Cerebellar nuclear complex (tissue), 1 donor: ENCODE results near the gene IKZF3.
"Not testable (repeated sequence)": the region's sequence is repeated elsewhere in the genome, so short reads cannot be mapped to it uniquely, and the experiment has no call there.

Experiments
- DNase-seq, 2 experiments: peaks; one replicate each; lab custom pipeline; 2025; lab: John Stamatoyannopoulos, UW

IKZF3 gene

DNA sequence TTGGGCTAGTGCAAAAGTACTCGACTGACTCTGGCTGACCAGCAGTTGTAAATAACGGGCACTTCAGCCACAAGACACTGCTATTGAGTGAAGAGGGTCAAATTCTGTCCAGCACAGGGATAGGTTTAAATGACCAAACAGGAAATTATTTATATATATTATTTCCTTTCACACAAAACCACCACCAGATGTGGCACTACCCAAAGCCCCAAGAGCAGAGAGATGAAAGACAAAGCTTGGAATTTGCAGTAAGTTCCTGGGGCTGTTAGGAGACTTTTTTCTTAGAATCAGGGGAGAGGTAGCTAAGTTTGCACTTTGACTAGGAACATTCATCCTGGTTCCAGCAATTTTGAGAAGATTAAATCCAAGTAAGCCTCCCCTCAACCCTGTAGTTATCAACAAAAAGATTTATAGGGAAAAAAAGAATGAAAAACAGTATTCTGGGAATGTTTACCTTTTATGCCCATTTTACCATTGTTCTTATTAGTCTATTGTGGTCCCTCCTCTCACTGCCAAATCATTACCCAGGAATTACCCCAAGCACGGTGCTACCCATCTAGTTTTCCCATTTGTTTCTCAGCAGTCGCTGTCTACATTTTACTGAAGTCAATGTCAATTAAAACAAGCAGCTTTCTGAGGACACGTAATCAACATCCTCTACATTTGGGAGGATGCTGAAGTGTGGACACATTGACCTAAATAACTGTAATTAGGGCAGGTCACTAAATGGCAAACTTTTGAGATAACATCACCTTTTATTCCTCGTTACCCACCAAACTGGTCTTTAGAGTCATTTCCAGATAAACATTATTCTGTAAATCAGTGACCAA is 82.9 kb downstream of the IKZF3 start:
- DNase-seq, result no peak

DNA sequence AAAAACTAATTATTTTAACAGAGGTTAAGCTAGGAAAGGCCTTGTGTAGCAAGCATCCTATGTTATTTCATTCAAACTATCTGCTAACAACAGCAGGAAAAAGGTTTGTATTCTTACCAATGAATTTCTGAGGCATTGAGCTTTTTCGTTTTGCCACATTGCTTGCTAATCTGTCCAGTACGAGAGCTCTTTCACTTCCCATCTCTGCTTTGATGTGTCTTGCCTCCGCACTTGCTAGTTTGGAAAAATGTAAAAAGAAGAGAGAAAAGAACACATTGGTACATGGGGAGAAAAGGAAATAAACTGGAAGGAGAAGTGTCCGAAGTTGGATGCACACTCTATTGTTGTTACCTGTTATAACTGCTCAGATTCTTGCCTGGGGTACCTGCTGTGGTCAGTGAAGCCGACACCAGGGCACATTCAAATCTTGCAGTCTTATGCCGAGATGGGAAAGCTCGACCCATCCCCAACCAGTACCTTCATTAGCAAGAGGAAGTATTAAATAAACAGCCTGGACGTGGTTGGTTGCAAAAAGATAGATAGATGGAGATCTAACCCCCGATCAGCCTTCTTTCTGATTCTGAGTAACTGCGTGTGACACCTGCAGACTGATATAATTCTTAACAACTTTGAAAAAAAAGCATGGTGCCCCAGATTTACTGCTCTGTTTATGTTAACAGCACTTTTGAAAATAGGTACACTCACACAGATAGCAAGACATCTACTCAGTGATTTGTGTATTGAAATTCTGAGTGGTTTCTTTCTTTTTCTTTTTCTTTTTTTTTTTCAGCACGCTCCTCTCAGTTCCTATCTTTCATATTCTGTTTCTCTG is 86.4 kb downstream of the IKZF3 start:
- no peak for DNase-seq

DNA sequence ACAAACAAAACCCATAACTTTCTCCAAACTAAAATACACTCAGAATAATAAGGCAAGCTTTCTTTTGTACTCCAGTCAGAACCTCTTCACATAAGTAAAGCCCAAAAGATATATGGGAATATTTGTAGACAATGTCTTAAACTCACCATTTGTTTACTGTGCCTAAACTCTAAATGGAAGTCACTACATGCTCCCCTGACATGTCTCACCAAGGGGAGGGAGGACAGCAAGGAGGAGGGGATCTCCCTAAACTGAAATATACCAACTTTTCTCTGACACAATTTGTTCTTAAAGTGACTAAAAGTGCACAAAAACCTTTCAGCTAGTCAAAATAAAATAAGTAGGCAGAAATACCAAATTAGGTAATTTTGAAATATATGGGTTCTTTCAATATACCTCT is 87.9 kb downstream of the IKZF3 start:
- DNase-seq, result no peak

DNA sequence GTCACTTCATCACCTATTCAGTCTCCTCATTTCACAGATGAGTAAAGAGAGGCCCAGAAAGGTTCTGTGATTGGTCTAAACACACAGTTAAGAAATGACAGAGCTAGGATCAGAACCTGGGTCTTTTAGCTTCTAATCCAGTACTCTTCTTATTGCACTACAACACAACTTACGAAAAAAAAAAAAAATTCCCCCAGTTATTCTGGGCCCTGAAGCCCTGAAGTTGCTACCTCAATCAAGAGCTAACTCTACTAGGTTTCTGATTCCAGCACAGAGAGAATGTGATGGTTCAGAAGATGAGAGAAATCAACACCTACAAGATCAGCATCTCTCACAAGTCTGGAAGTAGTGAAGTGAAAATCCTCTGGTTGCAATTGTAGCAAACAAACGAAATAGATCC is 89.1 kb downstream of the IKZF3 start:
- DNase-seq, result no peak

DNA sequence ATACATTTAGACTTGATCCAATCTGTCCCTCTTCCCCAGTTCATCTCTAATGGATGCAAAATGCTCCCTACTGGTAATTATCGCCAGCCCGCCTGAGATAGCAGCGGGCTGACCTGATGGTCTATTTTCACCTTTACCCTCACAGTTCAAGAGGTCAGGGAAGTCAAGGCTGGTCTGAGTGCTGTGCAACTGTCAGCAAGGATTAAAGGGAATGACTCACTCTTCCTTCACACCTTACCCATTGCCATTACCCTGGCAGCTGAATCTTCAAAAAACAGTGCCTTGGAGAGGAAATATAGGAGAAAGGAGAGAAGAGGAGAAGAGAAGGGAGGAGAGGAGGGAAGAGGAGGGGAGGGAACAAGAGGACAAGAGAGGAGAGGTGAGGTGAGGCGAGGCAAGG is 90.1 kb downstream of the IKZF3 start:
- no peak for DNase-seq

DNA sequence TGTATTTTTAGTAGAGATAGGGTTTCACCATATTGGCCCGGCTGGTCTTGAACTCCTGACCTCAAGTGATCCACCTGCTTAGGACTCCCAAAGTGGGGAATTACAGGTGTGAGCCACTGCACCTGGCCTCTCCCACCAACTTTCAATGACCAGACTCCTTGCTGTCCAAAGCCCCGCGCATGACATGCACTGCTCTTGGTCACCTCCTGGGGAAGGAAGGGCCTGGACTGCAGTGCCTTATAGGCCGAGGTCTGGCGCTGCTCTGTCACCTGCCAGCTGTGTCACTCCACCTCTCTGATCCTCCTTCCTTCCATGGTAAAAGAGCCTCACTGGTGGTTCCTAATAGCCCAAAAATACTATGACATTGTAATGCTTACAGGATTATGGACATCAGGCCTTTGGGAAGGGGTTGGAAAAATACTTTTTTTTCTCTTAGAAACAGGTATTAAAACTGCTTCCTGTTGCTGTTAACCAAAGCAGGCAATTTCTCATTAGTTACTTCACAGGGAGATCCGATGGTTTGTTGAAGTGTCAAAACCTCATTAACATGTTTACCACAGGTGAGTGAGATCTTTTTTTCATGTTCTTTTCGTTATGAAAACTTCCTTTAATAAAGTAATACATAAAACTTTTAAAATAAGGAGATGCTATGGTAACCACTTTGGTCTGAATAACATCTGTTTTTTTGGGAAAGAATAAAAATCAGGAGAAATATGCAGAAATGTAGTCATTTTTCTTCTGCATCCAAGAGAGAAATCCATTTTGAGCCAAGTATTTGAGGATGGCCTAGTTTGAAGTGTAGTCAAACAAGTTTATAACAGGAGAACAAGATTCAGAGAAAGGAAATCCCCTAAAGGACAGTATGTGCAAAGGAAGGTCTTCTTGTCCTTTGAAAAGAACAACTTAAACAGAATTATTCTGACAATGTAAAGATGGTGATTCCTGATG is 90.9 kb downstream of the IKZF3 start:
- no peak for DNase-seq

DNA sequence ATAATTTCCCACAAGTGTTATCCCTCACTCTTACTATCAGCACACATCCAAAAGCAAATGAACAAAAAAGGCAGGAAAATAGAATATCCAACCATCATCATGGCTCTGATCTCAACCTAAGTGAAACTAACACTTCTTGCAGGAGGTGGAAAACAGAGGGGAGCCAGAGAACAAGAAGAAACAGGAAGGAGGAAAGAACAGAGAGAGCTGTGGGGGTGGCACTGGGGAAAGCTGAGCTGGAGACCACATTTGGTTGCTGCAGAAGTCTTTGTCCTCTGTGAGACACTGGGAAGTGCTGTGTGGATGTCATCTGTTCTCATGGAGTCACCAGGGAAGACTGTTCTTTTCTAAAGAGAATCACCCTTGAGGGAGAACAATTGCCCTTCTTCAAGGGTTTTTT is 91.7 kb downstream of the IKZF3 start:
- DNase-seq, result no peak

DNA sequence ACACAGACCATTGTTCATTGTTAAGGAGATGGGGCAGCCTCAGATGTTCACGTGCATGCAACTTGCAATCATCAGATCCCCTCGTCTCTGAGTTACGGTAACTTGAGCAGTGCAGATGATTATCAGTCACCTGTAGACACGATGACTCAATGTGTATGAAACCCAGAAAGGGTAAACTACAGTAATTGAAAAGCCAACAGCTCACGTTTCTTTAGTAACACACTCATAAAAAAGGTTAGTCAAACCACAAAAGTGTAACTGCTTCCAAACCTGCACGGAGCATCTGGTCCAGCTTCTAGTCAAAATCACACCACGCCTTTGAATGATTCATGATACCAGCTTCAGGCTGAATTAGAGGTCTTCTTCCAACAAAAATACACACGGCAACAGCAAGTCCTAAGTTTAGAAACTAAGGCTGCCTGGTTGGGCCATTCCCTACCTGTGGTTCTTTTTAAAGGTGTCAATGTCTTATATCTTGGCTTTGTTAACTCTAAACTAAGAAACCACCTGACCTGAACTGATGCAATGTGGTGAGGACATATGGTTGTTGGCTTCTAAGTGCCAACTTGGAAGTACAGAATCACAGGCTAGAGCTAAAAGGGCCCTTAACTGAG is 94.0 kb downstream of the IKZF3 start:
- DNase-seq, result no peak

DNA sequence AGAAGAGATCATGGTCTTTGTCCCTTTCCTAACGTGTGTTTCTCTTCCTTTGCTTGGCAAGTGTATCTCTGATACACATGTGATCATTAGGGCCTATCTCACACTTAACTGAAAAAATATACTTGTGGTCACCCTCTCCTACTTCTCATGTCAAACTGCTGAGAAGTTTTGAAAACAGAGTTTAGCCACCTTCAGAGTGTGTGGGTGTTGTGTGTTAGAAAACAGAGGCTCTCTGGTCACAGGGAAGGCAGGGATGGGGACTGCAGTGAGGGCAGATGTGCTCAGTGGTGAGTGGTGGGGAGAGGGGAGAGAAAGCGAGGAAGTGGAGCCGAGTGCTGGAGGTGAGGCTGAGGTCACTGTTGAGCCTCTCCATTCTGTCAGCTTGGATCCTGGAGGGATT is 97.0 kb downstream of the IKZF3 start:
- DNase-seq, result no peak

DNA sequence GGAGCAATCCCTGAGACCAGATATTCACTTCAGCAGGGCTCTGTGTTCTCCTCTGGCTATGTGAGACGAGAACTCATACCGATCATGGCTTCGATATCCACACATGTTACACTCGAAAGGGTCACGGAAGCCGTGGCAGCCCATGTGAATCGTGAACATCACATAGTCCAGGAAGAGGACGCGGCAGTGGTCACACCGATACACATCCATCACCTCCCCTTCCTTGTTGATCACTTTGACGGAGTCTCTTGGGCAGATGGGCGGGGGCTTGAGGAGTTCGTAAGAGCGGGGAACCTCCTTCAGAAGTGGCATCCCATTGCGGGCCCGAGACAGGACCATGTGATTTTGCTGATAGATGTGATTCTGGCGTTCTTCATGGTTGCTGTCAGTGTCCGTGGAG is 98.3 kb downstream of the IKZF3 start:
- DNase-seq, result no peak

DNA sequence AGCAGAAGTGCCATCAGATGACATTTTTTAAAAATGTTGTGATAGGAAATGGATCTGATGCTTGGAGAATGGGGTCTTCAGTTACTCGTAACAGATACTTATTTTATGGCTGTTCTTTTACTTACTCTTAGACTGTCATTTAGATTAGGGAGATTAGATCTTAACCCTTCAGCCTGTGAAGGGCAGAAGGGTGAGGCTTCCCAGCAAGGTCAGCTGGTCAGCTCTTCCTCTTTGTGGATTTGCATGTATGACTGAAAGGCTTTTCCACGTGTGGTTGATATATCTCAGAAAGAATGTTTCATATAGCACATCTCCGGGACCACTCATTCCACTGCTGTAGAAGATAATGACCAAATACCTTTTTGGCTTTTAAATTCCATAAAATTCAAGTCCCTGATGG is 98.9 kb downstream of the IKZF3 start:
- no peak for DNase-seq

DNA sequence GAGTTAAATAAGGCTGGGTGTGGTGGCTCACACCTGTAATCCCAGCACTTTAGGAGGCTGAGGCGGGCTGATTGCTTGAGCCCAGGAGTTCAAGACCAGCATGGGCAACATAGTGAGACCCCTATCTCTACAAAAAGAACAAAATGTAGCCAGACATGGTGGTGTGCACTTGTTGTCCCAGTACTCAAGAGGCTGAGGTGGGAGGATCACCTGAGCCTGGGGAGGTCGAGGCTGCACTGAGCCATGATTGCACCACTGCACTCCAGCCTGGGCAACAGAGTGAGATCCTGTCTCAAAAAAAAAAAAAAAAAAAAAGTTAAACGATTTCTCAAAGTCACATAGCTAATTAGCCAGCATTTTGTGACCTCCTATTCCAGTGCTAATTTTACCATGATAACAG is 99.9 kb downstream of the IKZF3 start:
- not testable (repeated sequence) for DNase-seq

DNA sequence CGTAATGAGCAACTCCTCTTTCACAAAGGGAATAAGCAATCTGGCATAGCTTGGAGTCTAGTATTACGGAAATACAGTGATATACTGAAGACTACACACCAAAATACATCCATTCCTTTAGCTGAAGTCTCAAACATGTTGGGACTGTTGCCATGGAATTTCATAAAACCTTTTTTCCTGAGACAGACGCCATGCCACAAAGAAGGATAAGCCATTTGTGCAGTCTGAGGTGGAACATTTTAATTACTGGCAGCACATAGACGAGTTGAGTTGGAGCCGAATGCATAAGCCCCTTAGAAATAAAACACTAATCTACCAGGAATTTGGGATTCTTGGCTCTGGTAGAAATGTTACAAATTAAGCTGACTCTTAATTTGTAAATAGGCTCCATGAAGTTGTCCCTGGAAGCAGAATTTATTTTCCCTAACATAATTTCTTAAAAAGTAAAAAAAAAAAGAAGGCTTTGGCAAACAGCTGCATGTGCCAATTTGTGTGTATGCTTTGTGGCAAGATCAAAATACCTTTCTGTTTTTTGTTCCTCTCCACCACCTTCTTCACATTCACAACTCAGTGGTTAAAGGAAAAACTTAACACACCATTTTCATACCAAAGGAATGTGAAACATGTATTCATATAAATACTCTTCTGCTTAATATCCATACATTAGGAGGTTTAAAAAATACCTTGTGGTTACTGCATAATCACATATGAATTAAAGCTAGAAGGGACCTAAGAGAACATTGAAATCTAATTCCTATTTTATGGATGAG is 100.9 kb downstream of the IKZF3 start:
- no peak for DNase-seq

DNA sequence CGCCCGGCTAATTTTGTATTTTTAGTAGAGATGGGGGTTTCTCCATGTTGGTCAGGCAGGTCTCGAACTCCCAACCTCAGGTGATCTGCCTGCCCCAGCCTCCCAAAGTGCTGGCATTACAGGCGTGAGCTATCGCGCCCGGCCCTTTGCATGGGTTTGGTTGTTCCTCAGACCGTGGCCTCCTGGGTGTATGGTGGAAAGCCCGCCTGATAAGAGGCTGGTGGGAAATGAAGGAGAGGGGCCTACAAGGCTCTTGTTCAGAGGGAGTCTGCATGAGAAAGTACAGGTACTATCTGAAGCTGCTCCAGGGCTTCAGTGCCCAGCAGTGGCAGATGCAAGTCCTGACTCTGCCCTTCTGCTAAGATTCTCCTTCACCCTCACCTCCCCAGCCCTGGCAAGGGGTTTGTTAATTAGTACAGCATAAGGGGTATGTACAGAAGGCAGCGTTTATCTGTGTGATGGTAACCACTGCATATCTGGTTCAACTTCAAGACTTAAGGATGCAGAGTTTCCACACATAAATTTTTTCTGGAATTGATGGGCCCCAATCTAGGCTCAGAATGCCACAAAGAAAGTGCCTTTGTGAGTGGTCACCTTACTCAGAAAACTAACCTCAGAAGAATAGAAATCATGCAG is 102.1 kb downstream of the IKZF3 start:
- DNase-seq, result no peak

DNA sequence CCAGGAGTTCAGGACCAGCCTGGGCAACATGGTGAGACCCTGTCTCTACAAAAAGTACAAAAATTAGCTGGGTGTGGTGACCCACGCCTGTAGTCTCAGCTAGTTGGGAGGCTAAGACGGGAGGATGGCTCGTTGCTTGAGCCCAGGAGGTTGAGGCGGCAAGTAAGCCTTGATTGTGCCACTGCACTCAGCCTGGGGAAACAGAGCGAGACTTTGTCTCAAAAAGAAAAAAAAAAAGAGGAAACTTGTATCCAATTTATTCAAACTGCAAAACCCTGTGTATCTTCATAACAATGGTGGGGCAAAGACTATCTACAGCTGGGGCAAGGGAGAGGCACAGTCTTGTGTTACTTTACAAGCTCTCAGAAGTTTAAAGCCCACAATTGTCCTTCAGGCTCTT is 104.9 kb downstream of the IKZF3 start:
- DNase-seq, result no peak

DNA sequence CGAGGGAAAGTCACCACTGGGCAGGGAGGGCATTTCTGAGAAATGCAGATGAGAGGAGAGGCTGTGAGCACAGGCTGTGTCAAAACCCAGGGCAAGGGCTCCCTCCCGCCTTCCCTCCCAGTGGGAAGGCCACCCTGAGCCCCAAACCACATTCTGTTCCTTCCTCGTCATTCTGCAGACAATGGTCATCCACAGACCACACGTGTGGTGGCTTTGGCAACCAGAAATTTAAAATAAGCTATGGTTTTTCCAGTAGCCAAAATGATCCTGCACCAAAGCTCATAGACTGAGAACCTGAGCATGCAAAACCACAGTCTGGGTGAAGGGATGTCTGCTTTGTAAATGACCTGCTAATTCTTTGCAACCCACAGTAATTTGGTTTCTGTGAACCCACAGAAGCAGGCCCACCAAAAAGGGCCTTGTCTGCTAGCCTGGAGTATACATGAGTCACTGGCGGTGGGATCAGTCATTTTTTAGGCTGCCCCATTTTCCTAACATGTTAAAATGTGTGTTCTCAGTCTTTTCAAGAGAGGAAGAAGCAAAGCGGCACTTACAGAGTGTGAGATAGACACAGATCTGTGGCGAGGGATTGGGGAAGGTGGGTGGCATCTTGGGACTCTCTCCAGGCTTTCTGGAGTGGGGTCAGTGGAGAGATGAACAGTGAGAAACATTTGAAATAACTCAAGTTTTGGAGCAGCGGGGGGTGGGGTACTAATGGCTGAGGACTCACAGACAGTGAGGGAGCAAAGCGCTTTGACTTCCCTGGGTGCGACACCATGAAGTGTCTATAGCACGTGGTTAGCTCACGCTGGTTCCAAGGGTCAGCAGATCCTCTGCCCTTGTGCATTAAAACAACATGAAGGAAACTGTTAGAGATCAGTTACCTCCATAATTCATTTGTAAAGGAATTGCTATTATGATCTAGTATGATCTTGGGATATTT is 105.9 kb downstream of the IKZF3 start:
- DNase-seq, result no peak

DNA sequence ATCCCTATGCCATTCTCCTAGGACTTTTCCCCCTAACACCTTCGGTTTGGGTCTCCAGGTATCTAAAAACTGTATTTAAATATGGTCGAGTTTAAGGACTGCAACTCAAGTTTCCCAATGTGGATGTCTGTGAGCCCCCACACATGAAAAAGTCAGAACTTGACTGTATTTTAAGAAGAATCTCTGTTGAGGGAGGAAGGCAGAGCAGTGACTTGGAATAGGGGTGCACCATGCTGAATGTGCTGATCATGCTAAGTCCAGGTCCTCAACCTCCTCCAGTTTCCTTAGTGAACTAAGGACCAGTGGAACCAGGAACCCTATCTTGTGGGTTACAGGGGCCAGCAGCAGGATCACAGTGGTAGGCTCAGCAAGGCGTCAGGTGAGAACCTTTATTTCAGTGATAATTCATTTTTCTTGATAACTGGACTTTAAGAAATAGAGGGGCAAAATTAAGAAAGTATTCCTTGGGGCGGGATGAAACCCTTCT is 106.9 kb downstream of the IKZF3 start:
- no peak for DNase-seq

DNA sequence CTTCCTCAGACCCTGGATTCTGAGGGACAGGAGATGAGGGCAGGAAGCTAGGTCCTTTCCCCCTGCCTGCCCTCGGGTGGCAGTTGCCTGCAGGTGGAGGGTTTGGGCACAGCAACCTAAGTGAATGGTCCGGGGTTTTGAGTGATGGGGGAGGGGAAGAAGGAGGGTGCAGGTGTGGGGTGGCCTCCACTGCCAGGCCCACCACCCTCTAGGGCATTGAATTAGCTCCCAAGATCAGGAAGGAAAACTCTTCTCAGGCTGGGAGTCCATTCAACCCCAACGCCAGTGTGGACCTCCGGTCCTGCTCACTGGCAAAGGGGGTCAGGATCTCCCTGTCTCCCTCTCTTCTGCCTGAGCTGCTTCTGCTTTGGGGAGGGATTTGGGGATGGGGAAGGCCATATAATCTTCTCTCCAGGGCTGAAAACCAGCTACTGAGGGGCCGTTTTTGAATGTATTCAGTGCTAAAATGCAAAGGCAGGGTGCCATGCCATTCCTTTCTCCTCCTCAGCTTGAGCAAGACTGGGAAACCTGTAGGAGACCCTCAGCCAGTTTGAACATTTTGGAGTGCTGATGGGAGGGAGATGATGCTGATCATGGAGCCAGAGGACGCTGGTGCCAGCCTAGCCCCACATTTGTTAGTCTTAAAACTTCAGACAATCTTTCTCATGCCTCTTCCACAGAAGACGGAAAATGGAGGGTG is 107.6 kb downstream of the IKZF3 start:
- DNase-seq, result no peak
